K562 (cell line): ENCODE data around the gene FERMT3. TPM values are rescaled to one million over a fixed set of nuclear protein-coding genes. Genes with fewer than 3 reads are reported as not detected.

Source experiments
- BCL6 ChIP-seq: fragments of 250-450 bp; sonication (Bioruptor Pico); IDR thresholded peaks from 2 replicates; pipeline ENCODE4 v1.4.0; 2020
- CBFA2T3 ChIP-seq: fragments of 450-650 bp; IDR thresholded peaks from 2 replicates; pipeline ENCODE4 v1.6.1; 2017
- EP300 ChIP-seq: IDR thresholded peaks from 2 replicates; pipeline ENCODE4 v1.6.1; 2012; ENCODE audit warnings: low read length, improper control_type of control experiment
- HMGN3 ChIP-seq: IDR thresholded peaks from 2 replicates; pipeline ENCODE4 v1.6.1; 2011; ENCODE audit warnings: borderline replicate concordance, low read depth, mild to moderate bottlenecking, mixed read lengths, low read length; ENCODE audit not compliant: insufficient read length; ENCODE audit errors: extremely low read depth
- NR2C2 ChIP-seq, 2 experiments: fragments of 200-800 bp in 1 of 2; sonication (Bioruptor generic) in 1 of 2; sonication (generic) in 1 of 2; formaldehyde crosslinking in 1 of 2; IDR thresholded peaks; 2 replicates each; pipeline versions ENCODE4 v1.6.1 to v1.8.0; 2016 to 2022; ENCODE audit warnings: mild to moderate bottlenecking in 1 of 2, missing compliant biosample characterization in 1 of 2, missing genetic modification characterization in 1 of 2, missing genetic modification reagents in 1 of 2
- NR4A1 ChIP-seq, 2 experiments: fragments of 250-450 bp in 1 of 2; fragments of 450-650 bp in 1 of 2; sonication (Bioruptor Pico) in 1 of 2; IDR thresholded peaks; 2 replicates each; pipeline versions ENCODE4 v1.4.0 to v1.6.1; 2016 to 2020; ENCODE audit warnings: mild to moderate bottlenecking in 2 of 2, missing compliant biosample characterization in 1 of 2, missing genetic modification characterization in 1 of 2, moderate library complexity in 1 of 2
- STAG1 ChIP-seq: sonication (generic); formaldehyde crosslinking; IDR thresholded peaks from 2 replicates; pipeline ENCODE4 v1.5.0; 2020; ENCODE audit warnings: missing genetic modification reagents, borderline replicate concordance
- TBP ChIP-seq: optimal IDR thresholded peaks from 2 replicates; pipeline ENCODE3; 2011; ENCODE audit warnings: low read depth, low read length, improper control_type of control experiment
- XRCC3 ChIP-seq: fragments of 450-650 bp; IDR thresholded peaks from 2 replicates; pipeline ENCODE4 v1.6.1; 2017; ENCODE audit warnings: mild to moderate bottlenecking, moderate library complexity
- ZBTB7A ChIP-seq: IDR thresholded peaks from 2 replicates; pipeline ENCODE4 v1.6.1; 2011; ENCODE audit warnings: low read depth, mild to moderate bottlenecking, low read length, moderate library complexity, borderline replicate concordance; ENCODE audit not compliant: control insufficient read depth
- ZNF217 ChIP-seq: sonication (generic); formaldehyde crosslinking; IDR thresholded peaks from 2 replicates; pipeline ENCODE4 v1.8.0; 2022; ENCODE audit warnings: mild to moderate bottlenecking, missing genetic modification reagents
- polyA plus RNA-seq, 8 experiments: library from polyadenylated mRNA; depleted of rRNA in 4 of 8; stranded (reverse) in 5 of 8; unstranded in 3 of 8; fragments of >200 nt; fragmentation: Nextera tagmentation in 2 of 8; fragmentation: Illumina TruSeq in 1 of 8; extraction: Ambion mirVana in 2 of 8; extraction: Trizol in 1 of 8; gene quantifications; 2 replicates each; pipeline versions ENCODE4 v1.2.1 to v1.2.3, GENCODE V29; 2011 to 2014; ENCODE audit warnings: inconsistent platforms in 1 of 8, missing spikeins in 1 of 8
- total RNA-seq, 7 experiments: library from RNA; depleted of rRNA in 6 of 7; stranded (reverse); fragments of >200 nt in 6 of 7; fragmentation: Illumina TruSeq in 2 of 7; extraction: Trizol in 2 of 7; gene quantifications; 2 replicates each; pipeline versions ENCODE4 v1.2.1 to v1.2.3, GENCODE V29; 2011 to 2021; ENCODE audit warnings: low replicate concordance in 1 of 7
- TF ChIP-seq, protein P1 (sequence below): fragments of 250-450 bp; sonication (Bioruptor Pico); IDR thresholded peaks from 2 replicates; pipeline ENCODE4 v1.8.0; 2022; ENCODE audit warnings: inconsistent platforms
- TF ChIP-seq, protein P2 (sequence below): fragments of 200-800 bp; sonication (Bioruptor generic); IDR thresholded peaks from 2 replicates; pipeline ENCODE4 v1.6.1; 2017; ENCODE audit warnings: missing genetic modification characterization, missing compliant biosample characterization
- TF ChIP-seq, protein P3 (sequence below): fragments of 250-450 bp; sonication (Bioruptor Pico); IDR thresholded peaks from 2 replicates; pipeline ENCODE4 v1.4.0; 2020

FERMT3 gene
- total and polyA plus RNA-seq, 9 of the 15 experiments (the other 6 are each of a cell fraction or from before 2014, with no cell fraction given), result 3.2 to 275 (median 79.7) TPM

DNA sequence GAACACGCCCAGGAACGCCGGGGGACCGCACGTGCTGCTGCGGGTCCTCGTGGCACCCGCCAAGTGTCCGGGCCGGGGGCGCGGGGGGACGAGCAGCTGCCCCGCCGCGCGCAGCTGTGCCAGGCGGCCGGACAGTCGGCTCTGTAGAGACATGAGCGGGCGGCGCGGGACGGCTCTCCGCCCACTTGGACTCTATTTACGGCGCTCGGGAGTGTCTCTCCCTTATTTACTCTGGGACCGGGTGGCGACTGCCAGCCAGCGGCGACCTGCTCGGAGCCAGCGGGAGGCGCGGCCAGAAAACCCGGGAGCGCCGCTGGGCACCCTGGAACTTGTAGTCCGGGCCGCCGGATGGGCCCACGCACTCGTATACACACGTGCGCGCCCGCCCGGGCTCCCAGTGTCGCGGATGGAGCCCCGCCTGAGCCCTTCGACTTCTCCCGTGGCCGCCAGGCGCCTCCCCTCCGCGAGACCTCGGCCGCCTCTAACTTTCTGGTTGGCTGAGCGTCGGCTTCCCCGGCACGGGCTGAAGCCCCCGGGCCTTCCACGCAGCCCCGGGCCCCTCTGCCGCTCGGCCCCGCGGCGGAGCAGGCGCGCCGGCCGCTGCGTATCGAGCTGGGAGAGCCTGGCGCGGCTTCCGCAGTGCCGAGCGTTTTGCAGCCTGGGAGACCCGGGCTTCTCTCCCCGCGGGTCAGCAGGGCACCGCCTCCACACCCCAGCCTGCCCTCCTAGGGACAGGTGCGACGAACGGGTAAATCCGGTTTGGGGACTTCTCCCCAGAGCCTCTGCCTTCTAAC lies 40.5 kb upstream of the FERMT3 start, which contains the start of gene MACROD1 (continued):
- TF ChIP-seq NR4A1 (CRISPR knock-in tag; IDR thresholded peaks at IDR 0.05), result no peak
- TF ChIP-seq NR4A1 (tag; IDR thresholded peaks at IDR 0.05), result 0 out of 2 replicates have a peak, but pooled peaks have one; percentile 18
- no peak for TF ChIP-seq EP300
- no peak for TF ChIP-seq CBFA2T3
- no peak for TF ChIP-seq STAG1 (CRISPR knock-in tag)
- TF ChIP-seq XRCC3, result no peak
- peak; percentile 66; the same call in 1 of the 2 replicates for TF ChIP-seq ZBTB7A
- TF ChIP-seq, protein P1, sequence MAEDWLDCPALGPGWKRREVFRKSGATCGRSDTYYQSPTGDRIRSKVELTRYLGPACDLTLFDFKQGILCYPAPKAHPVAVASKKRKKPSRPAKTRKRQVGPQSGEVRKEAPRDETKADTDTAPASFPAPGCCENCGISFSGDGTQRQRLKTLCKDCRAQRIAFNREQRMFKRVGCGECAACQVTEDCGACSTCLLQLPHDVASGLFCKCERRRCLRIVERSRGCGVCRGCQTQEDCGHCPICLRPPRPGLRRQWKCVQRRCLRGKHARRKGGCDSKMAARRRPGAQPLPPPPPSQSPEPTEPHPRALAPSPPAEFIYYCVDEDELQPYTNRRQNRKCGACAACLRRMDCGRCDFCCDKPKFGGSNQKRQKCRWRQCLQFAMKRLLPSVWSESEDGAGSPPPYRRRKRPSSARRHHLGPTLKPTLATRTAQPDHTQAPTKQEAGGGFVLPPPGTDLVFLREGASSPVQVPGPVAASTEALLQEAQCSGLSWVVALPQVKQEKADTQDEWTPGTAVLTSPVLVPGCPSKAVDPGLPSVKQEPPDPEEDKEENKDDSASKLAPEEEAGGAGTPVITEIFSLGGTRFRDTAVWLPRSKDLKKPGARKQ (CRISPR knock-in tag), result no peak
- TF ChIP-seq NR2C2 (CRISPR knock-in tag; IDR thresholded peaks at IDR 0.05), result peak; percentile 74
- peak; percentile 84 for TF ChIP-seq NR2C2 (tag; IDR thresholded peaks at IDR 0.05)
- peak; percentile 80 for TF ChIP-seq TBP
- TF ChIP-seq HMGN3, result peak; percentile 81
- no peak for TF ChIP-seq BCL6 (CRISPR knock-in tag)
- TF ChIP-seq, protein P2, sequence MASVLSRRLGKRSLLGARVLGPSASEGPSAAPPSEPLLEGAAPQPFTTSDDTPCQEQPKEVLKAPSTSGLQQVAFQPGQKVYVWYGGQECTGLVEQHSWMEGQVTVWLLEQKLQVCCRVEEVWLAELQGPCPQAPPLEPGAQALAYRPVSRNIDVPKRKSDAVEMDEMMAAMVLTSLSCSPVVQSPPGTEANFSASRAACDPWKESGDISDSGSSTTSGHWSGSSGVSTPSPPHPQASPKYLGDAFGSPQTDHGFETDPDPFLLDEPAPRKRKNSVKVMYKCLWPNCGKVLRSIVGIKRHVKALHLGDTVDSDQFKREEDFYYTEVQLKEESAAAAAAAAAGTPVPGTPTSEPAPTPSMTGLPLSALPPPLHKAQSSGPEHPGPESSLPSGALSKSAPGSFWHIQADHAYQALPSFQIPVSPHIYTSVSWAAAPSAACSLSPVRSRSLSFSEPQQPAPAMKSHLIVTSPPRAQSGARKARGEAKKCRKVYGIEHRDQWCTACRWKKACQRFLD (CRISPR knock-in tag), result peak; percentile 38; the same call in 1 of the 2 replicates
- no peak for TF ChIP-seq ZNF217
- TF ChIP-seq, protein P3, sequence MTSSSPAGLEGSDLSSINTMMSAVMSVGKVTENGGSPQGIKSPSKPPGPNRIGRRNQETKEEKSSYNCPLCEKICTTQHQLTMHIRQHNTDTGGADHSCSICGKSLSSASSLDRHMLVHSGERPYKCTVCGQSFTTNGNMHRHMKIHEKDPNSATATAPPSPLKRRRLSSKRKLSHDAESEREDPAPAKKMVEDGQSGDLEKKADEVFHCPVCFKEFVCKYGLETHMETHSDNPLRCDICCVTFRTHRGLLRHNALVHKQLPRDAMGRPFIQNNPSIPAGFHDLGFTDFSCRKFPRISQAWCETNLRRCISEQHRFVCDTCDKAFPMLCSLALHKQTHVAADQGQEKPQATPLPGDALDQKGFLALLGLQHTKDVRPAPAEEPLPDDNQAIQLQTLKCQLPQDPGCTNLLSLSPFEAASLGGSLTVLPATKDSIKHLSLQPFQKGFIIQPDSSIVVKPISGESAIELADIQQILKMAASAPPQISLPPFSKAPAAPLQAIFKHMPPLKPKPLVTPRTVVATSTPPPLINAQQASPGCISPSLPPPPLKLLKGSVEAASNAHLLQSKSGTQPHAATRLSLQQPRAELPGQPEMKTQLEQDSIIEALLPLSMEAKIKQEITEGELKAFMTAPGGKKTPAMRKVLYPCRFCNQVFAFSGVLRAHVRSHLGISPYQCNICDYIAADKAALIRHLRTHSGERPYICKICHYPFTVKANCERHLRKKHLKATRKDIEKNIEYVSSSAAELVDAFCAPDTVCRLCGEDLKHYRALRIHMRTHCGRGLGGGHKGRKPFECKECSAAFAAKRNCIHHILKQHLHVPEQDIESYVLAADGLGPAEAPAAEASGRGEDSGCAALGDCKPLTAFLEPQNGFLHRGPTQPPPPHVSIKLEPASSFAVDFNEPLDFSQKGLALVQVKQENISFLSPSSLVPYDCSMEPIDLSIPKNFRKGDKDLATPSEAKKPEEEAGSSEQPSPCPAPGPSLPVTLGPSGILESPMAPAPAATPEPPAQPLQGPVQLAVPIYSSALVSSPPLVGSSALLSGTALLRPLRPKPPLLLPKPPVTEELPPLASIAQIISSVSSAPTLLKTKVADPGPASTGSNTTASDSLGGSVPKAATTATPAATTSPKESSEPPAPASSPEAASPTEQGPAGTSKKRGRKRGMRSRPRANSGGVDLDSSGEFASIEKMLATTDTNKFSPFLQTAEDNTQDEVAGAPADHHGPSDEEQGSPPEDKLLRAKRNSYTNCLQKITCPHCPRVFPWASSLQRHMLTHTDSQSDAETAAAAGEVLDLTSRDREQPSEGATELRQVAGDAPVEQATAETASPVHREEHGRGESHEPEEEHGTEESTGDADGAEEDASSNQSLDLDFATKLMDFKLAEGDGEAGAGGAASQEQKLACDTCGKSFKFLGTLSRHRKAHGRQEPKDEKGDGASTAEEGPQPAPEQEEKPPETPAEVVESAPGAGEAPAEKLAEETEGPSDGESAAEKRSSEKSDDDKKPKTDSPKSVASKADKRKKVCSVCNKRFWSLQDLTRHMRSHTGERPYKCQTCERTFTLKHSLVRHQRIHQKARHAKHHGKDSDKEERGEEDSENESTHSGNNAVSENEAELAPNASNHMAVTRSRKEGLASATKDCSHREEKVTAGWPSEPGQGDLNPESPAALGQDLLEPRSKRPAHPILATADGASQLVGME (CRISPR knock-in tag), result 0 out of 2 replicates have a peak, but pooled peaks have one; percentile 46
